IMR-90 (cell line): ENCODE results near the gene KRTAP12-2.

Experiments
- POLR2A ChIP-seq: IDR thresholded peaks from 2 replicates; pipeline ENCODE4 v1.6.1; 2012; ENCODE audit warnings: mild to moderate bottlenecking, low read depth, low read length
- RCOR1 ChIP-seq: IDR thresholded peaks from 2 replicates; pipeline ENCODE4 v1.6.1; 2012; ENCODE audit warnings: mild to moderate bottlenecking, low read length, improper control_type of control experiment; ENCODE audit not compliant: insufficient replicate concordance
- TF ChIP-seq, protein P1 (sequence below): conservative IDR thresholded peaks from 2 replicates; pipeline ENCODE4 v1.5.1; 2012; ENCODE audit warnings: mild to moderate bottlenecking, low read depth, low read length, improper control_type of control experiment

DNA sequence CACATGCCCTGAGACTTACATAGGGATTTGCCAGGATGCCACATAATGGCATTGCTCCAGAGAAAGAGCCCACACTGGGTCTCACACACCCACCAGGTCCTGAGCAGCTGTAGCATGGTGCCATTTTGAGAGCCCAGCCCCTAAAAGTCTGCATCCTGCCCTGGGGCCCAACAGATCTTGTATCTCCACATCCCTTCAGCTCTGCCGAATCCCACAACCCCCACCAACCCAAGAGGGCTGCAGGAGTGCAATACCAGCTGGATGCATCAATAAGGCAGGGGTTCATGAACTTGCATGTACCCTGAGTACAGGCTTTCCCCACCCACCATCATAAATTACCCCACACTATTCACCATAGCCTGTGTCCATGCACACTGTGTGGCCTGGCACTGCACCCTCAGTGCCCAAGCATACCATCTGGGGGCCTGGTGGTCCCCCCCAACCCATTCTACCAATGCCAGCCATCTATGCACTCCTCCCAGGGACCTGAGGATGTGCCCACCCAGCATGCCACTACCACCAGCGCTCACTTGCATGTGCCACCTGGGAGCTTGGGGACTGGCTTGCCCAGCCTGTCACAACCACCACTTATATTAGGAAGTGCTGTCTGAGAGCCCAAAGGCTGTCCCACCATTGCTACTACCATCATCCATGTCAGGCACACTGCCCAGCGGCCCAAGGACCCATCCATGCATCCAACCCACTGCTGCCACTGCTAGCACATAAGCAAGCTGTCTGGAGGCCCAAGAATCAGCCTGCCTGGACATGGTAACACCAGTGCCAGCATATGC lies 4.1 kb upstream of the KRTAP12-2 start:
- TF ChIP-seq, protein P1, sequence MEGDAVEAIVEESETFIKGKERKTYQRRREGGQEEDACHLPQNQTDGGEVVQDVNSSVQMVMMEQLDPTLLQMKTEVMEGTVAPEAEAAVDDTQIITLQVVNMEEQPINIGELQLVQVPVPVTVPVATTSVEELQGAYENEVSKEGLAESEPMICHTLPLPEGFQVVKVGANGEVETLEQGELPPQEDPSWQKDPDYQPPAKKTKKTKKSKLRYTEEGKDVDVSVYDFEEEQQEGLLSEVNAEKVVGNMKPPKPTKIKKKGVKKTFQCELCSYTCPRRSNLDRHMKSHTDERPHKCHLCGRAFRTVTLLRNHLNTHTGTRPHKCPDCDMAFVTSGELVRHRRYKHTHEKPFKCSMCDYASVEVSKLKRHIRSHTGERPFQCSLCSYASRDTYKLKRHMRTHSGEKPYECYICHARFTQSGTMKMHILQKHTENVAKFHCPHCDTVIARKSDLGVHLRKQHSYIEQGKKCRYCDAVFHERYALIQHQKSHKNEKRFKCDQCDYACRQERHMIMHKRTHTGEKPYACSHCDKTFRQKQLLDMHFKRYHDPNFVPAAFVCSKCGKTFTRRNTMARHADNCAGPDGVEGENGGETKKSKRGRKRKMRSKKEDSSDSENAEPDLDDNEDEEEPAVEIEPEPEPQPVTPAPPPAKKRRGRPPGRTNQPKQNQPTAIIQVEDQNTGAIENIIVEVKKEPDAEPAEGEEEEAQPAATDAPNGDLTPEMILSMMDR = no peak
- TF ChIP-seq POLR2A (no peak), RCOR1 (no peak)
